Kidney epithelial cell (primary cell): ENCODE data around the gene ANKRD29. TPM values are rescaled to one million over a fixed set of nuclear protein-coding genes. Genes with fewer than 3 reads are reported as not detected.

Experiments used
- DNase-seq: peaks from one replicate; pipeline ENCODE4 v3.0.0-alpha.2; 2010; ENCODE audit warnings: low read depth
- H3K27me3 ChIP-seq: 2 replicates; pipeline ENCODE4 v1.6.0; 2011; ENCODE audit warnings: low read length; ENCODE audit not compliant: control insufficient read depth, insufficient read depth
- H3K36me3 ChIP-seq: 2 replicates; pipeline ENCODE4 v1.5.1; 2011; ENCODE audit warnings: low read length; ENCODE audit not compliant: control insufficient read depth, insufficient read depth
- H3K4me3 ChIP-seq: 2 replicates; pipeline ENCODE4 v1.5.1; 2011; ENCODE audit warnings: low read depth, mild to moderate bottlenecking, control low read depth, low read length
- CTCF ChIP-seq: IDR thresholded peaks from 2 replicates; pipeline ENCODE4 v1.5.1; 2011; ENCODE audit warnings: mild to moderate bottlenecking, moderate library complexity, low read length, control low read depth, inconsistent platforms; ENCODE audit not compliant: insufficient read depth, poor library complexity, severe bottlenecking
- total RNA-seq: library from RNA; depleted of rRNA; stranded (reverse); fragments of >200 nt; gene quantifications from 2 replicates; pipeline ENCODE4 v1.2.3, GENCODE V29; 2015

The ANKRD29 gene
- total RNA-seq, 1 donor from 2014 or later = 0.58 TPM

DNA sequence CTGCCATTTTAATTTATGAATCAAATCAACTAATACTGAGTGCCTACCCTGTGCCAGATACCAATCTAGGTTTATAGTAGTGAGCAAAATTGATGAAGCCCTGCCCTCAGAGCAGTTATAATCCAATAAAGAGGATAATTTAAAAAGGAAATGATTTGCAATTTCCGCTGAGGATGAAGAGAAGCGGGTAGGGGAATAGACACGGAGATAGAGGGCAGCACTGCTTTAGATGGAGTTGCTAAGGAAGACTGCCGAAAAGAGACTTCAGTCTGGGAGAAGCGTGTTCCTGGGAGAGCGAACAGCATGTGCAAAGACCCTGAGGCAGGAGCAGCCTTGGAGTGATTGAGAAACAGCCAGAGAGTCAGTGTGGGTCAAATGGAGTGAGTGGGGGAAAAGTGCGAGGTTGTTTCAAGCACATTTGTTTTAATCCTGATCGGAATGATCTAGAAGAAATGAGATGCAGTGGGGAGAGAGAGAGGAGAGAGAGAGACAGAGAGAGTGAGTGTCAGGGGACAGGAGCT lies 38.9 kb upstream of the ANKRD29 start:
- no peak for TF ChIP-seq CTCF
- no peaks in the 10 kb centered on the region for H3K27me3 ChIP-seq
- no peak for DNase-seq
- no peak overlapping the region for H3K4me3 ChIP-seq
- no peaks in the 10 kb centered on the region for H3K36me3 ChIP-seq

- DNase-seq = no peak
- H3K27me3 ChIP-seq = no peaks in the 10 kb centered on the region
- H3K36me3 ChIP-seq = no peaks in the 10 kb centered on the region
- TF ChIP-seq CTCF = no peak
- no peak overlapping the region for H3K4me3 ChIP-seq
Measured at GRCh38 chr18:23701017-23701416, 38.3 kb upstream of the ANKRD29 start.

DNA sequence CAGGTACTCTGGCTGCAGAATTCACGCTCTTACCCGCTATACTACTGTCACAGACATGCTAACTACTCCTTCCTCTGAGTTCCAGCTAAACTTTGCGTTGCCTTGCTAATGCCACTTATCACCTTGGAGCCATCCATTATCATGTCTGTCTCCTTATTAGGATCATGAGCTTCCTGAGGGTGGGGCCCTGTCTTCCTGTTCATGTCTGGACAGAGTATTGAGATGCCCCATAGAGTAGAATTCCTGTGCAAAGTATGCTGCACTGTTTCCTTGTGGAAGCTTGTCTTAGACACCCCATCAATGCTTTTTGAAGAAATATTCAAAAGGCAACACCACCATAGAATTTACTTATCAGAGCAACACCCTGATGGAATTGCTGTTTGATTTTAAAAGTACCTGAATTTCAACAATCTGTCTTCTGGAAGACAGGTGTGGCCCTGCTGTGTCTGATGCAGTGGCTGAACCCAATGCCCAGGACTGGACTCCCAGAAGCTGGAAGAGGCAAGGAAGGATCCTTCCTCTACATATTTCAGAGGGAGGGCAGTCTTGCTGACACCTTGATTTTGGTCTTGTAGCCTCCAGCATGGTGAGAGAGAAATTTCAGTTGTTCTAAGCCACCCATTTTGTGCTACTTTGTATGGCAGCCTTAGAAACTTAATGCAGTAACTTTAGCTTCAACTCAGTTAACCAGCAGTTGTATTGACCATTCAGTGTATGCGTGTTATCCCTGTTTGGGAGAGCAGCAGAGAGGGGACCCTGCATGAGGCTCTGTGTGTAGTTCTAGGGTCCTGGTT lies 32.1 kb upstream of the ANKRD29 start:
- no peak for TF ChIP-seq CTCF
- DNase-seq = no peak
- H3K4me3 ChIP-seq = no peak overlapping the region
- H3K27me3 ChIP-seq = no peaks in the 10 kb centered on the region
- H3K36me3 ChIP-seq = no peaks in the 10 kb centered on the region

- Histone ChIP-seq H3K4me3 (no peak overlapping the region), H3K36me3 (no peaks in the 10 kb centered on the region), H3K27me3 (no peaks in the 10 kb centered on the region)
- no peak for DNase-seq
- no peak for TF ChIP-seq CTCF
Measured at GRCh38 chr18:23693846-23694245, 31.1 kb upstream of the ANKRD29 start.

DNA sequence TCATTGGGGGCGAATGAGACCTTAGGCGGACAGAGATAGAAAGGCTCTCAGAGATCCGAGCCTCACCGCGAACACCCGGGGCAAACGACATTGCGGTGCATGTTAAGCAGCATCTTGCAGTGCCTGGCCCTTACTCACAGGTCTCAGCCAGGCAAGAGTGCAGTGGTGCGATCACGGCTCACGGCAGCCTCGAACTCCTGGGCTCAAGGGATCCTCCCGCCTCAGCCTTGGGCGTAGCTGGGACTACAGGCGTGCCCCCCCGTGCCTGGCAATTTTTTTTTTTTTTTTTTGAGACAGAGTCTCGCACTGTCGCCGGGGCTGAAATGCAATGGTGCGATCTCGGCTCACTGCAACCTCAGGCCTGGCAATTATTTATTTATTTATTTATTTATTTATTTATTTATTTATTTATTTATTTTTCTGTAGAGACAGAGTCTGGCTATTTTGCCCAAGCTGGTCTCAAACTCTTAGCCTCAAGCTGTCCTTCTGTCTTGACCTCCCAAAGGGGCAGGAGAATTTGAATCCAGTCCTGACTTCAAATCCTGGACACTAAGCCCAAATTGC lies 27.9 kb upstream of the ANKRD29 start:
- H3K27me3 ChIP-seq = no peaks in the 10 kb centered on the region
- no peaks in the 10 kb centered on the region for H3K36me3 ChIP-seq
- no peak for TF ChIP-seq CTCF
- peak overlapping the region; percentile 53 for H3K4me3 ChIP-seq
- DNase-seq = no peak
